Osteoblast (primary cell): Measurements from ENCODE around the gene MAML2. TPM values are rescaled to one million over a fixed set of nuclear protein-coding genes. Genes with fewer than 3 reads are reported as not detected.

Experiments used
- DNase-seq: peaks from one replicate; pipeline ENCODE4 v3.0.0; 2011; ENCODE audit warnings: low spot score, mixed read lengths; ENCODE audit not compliant: insufficient read length; ENCODE audit errors: missing footprints
- H2AFZ ChIP-seq: 2 replicates; pipeline ENCODE4 v1.6.0; 2011; ENCODE audit warnings: mild to moderate bottlenecking, low read length
- H3K27ac ChIP-seq: 2 replicates; pipeline ENCODE4 v1.5.1; 2011; ENCODE audit warnings: mild to moderate bottlenecking, low read depth, low read length, moderate library complexity
- H3K27me3 ChIP-seq: 2 replicates; pipeline ENCODE4 v1.6.0; 2012; ENCODE audit warnings: mild to moderate bottlenecking, control low read depth, inconsistent platforms, low read length, moderate library complexity; ENCODE audit not compliant: insufficient read depth
- H3K36me3 ChIP-seq: 2 replicates; pipeline ENCODE4 v1.5.1; 2011; ENCODE audit warnings: mild to moderate bottlenecking, low read length, control low read depth, moderate library complexity; ENCODE audit not compliant: insufficient read depth
- H3K4me1 ChIP-seq: 2 replicates; pipeline ENCODE4 v1.5.1; 2011; ENCODE audit warnings: mild to moderate bottlenecking, low read length, control low read depth, moderate library complexity; ENCODE audit not compliant: insufficient read depth
- H3K4me2 ChIP-seq: 2 replicates; pipeline ENCODE4 v1.6.0; 2011; ENCODE audit warnings: mild to moderate bottlenecking, low read length; ENCODE audit not compliant: insufficient read depth
- H3K4me3 ChIP-seq: fragments of 200-600 bp; sonication (generic); 3 replicates; pipeline ENCODE4 v1.5.1; 2012; ENCODE audit warnings: mild to moderate bottlenecking, low read length, inconsistent platforms; ENCODE audit not compliant: insufficient read depth
- H3K79me2 ChIP-seq: 2 replicates; pipeline ENCODE4 v1.6.0; 2012; ENCODE audit warnings: mild to moderate bottlenecking, low read length, control low read depth, inconsistent platforms; ENCODE audit not compliant: insufficient read depth
- H3K9me3 ChIP-seq: 2 replicates; pipeline ENCODE4 v1.5.1; 2011; ENCODE audit warnings: low read depth, low read length, control low read depth
- H4K20me1 ChIP-seq: 2 replicates; pipeline ENCODE4 v1.6.0; 2012; ENCODE audit warnings: mild to moderate bottlenecking, low read length, control low read depth; ENCODE audit not compliant: insufficient read depth
- CTCF ChIP-seq: IDR thresholded peaks from 2 replicates; pipeline ENCODE4 v1.5.1; 2011; ENCODE audit warnings: mild to moderate bottlenecking, low read depth, low read length, moderate library complexity; ENCODE audit errors: extremely low read depth
- total RNA-seq: library from RNA; depleted of rRNA; stranded (reverse); fragments of >200 nt; gene quantifications from 2 replicates; pipeline ENCODE4 v1.2.3, GENCODE V29; 2012

Gene MAML2
- total RNA-seq, 1 donor, result 17.4 TPM

- Histone ChIP-seq H3K4me1 (peaks cover 13% of the 10 kb centered on the region), H3K27ac (no peak overlapping the region), H3K27me3 (no peaks in the 10 kb centered on the region), H3K9me3 (no peaks in the 10 kb centered on the region), H3K4me3 (no peak overlapping the region), H4K20me1 (no peaks in the 10 kb centered on the region), H2AFZ (no peak overlapping the region), H3K4me2 (no peak overlapping the region), H3K36me3 (no peaks in the 10 kb centered on the region), H3K79me2 (peaks cover 41% of the 10 kb centered on the region)
- TF ChIP-seq CTCF, result no peak
- DNase-seq, result no peak
Measured at GRCh38 chr11:96006037-96006436, 337.0 kb downstream of the MAML2 start.

GRCh38 chr11:96004862-96005261 is 338.1 kb downstream of the MAML2 start:
- Histone ChIP-seq H3K27ac (no peak overlapping the region), H3K4me1 (peaks cover 25% of the 10 kb centered on the region), H3K36me3 (no peaks in the 10 kb centered on the region), H3K79me2 (peaks cover 40% of the 10 kb centered on the region), H3K27me3 (no peaks in the 10 kb centered on the region), H3K4me2 (no peak overlapping the region), H3K4me3 (no peak overlapping the region), H2AFZ (no peak overlapping the region), H4K20me1 (no peaks in the 10 kb centered on the region), H3K9me3 (no peaks in the 10 kb centered on the region)
- DNase-seq, result no peak
- no peak for TF ChIP-seq CTCF

GRCh38 chr11:96002754-96003290 is 340.2 kb downstream of the MAML2 start:
- H3K36me3 ChIP-seq, result no peaks in the 10 kb centered on the region
- H3K79me2 ChIP-seq, result peaks cover 46% of the 10 kb centered on the region
- H3K4me2 ChIP-seq, result no peak overlapping the region
- H3K9me3 ChIP-seq, result no peaks in the 10 kb centered on the region
- no peak overlapping the region for H3K27ac ChIP-seq
- no peaks in the 10 kb centered on the region for H4K20me1 ChIP-seq
- H3K4me3 ChIP-seq, result no peak overlapping the region
- DNase-seq, result no peak
- H2AFZ ChIP-seq, result no peak overlapping the region
- H3K27me3 ChIP-seq, result no peaks in the 10 kb centered on the region
- TF ChIP-seq CTCF, result no peak
- peaks cover 31% of the 10 kb centered on the region for H3K4me1 ChIP-seq

GRCh38 chr11:96002339-96002738 is 340.7 kb downstream of the MAML2 start:
- no peaks in the 10 kb centered on the region for H3K27me3 ChIP-seq
- H3K4me2 ChIP-seq, result no peak overlapping the region
- no peaks in the 10 kb centered on the region for H4K20me1 ChIP-seq
- peak overlapping the region; percentile 55 for H3K27ac ChIP-seq
- H3K79me2 ChIP-seq, result peaks cover 45% of the 10 kb centered on the region
- H3K36me3 ChIP-seq, result no peaks in the 10 kb centered on the region
- no peak for DNase-seq
- peaks cover 31% of the 10 kb centered on the region for H3K4me1 ChIP-seq
- no peak for TF ChIP-seq CTCF
- no peak overlapping the region for H2AFZ ChIP-seq
- H3K4me3 ChIP-seq, result no peak overlapping the region
- no peaks in the 10 kb centered on the region for H3K9me3 ChIP-seq
